Measurements from ENCODE around the gene CAMK2B. TPM values are rescaled to one million over a fixed set of nuclear protein-coding genes. Genes with fewer than 3 reads are reported as not detected.

Gene CAMK2B
- total RNA-seq, 1 experiment from 2014 or later, result 2.4 TPM

- no peak overlapping the region for H3K27ac ChIP-seq
- H3K36me3 ChIP-seq, result no peaks in the 10 kb centered on the region
- H3K4me3 ChIP-seq, result no peak overlapping the region
- H3K27me3 ChIP-seq, result peaks cover 53% of the 10 kb centered on the region
- H3K9me3 ChIP-seq (replicated peaks), result no peaks in the 10 kb centered on the region
- H3K4me1 ChIP-seq, result no peaks in the 10 kb centered on the region
- peak in 1 of 2 experiments; percentile 3 for DNase-seq
These were observed 44.2 kb downstream of the CAMK2B start for GRCh38 chr7:44280993-44281721.

- DNase-seq, result no peak
- peaks cover 52% of the 10 kb centered on the region for H3K27me3 ChIP-seq
These were observed 44.8 kb downstream of the CAMK2B start for GRCh38 chr7:44280636-44280992.

GRCh38 chr7:44279731-44280505, 45.5 kb downstream of the CAMK2B start:
- Histone ChIP-seq H3K4me1 (no peaks in the 10 kb centered on the region; the same call in 1 of the 2 replicates), H3K36me3 (no peaks in the 10 kb centered on the region), H3K27me3 (peaks cover 54% of the 10 kb centered on the region), H3K27ac (no peak overlapping the region), H3K4me3 (no peak overlapping the region), H3K9me3 (replicated peaks) (no peaks in the 10 kb centered on the region)
- DNase-seq, result peak in 1 of 2 experiments; percentile 1

More at GRCh38 chr7:44280636-44280992, 44.8 kb downstream of the CAMK2B start:
- H3K36me3 ChIP-seq, result no peaks in the 10 kb centered on the region
- H3K4me3 ChIP-seq, result no peak overlapping the region
- no peak overlapping the region for H3K27ac ChIP-seq
- no peaks in the 10 kb centered on the region; the same call in 1 of the 2 replicates for H3K4me1 ChIP-seq
- H3K9me3 ChIP-seq (replicated peaks), result no peaks in the 10 kb centered on the region

- no peaks in the 10 kb centered on the region; the same call in 1 of the 2 replicates for H3K4me1 ChIP-seq
- peaks cover 56% of the 10 kb centered on the region for H3K27me3 ChIP-seq
- DNase-seq, result peak in 1 of 2 experiments; percentile 1
- H3K9me3 ChIP-seq (replicated peaks), result no peaks in the 10 kb centered on the region
- H3K36me3 ChIP-seq, result no peaks in the 10 kb centered on the region
- no peak overlapping the region for H3K27ac ChIP-seq
- no peak overlapping the region for H3K4me3 ChIP-seq
These were observed 46.1 kb downstream of the CAMK2B start for GRCh38 chr7:44279286-44279685.

- peak in 1 of 2 experiments; percentile 2 for DNase-seq
These were observed 46.8 kb downstream of the CAMK2B start for GRCh38 chr7:44278451-44279161.

GRCh38 chr7:44277851-44278250, 47.5 kb downstream of the CAMK2B start:
- Histone ChIP-seq H3K9me3 (replicated peaks) (no peaks in the 10 kb centered on the region), H3K4me3 (no peak overlapping the region), H3K4me1 (no peaks in the 10 kb centered on the region; the same call in 1 of the 2 replicates), H3K27me3 (peaks cover 59% of the 10 kb centered on the region), H3K36me3 (no peaks in the 10 kb centered on the region), H3K27ac (no peak overlapping the region)
- peak in 1 of 2 experiments; percentile 34 for DNase-seq

More at GRCh38 chr7:44278451-44279161, 46.8 kb downstream of the CAMK2B start:
- Histone ChIP-seq H3K27ac (no peak overlapping the region), H3K4me1 (no peaks in the 10 kb centered on the region; the same call in 1 of the 2 replicates), H3K4me3 (no peak overlapping the region), H3K27me3 (peaks cover 58% of the 10 kb centered on the region), H3K36me3 (no peaks in the 10 kb centered on the region), H3K9me3 (replicated peaks) (no peaks in the 10 kb centered on the region)

GRCh38 chr7:44277391-44277790, 48.0 kb downstream of the CAMK2B start:
- no peak overlapping the region for H3K27ac ChIP-seq
- peaks cover 59% of the 10 kb centered on the region for H3K27me3 ChIP-seq
- no peaks in the 10 kb centered on the region; the same call in 1 of the 2 replicates for H3K4me1 ChIP-seq
- H3K9me3 ChIP-seq (replicated peaks), result no peaks in the 10 kb centered on the region
- no peaks in the 10 kb centered on the region for H3K36me3 ChIP-seq
- DNase-seq, result no peak
- H3K4me3 ChIP-seq, result no peak overlapping the region

GRCh38 chr7:44276571-44277221, 48.7 kb downstream of the CAMK2B start:
- H3K27ac ChIP-seq, result no peak overlapping the region
- peaks cover 61% of the 10 kb centered on the region for H3K27me3 ChIP-seq
- no peak overlapping the region for H3K4me3 ChIP-seq
- no peaks in the 10 kb centered on the region for H3K36me3 ChIP-seq
- H3K9me3 ChIP-seq (replicated peaks), result no peaks in the 10 kb centered on the region
- no peak for DNase-seq
- no peaks in the 10 kb centered on the region; the same call in 1 of the 2 replicates for H3K4me1 ChIP-seq

GRCh38 chr7:44275957-44276570, 49.3 kb downstream of the CAMK2B start:
- no peak overlapping the region for H3K27ac ChIP-seq
- DNase-seq, result peak; percentile 66 to 69
- peaks cover 63% of the 10 kb centered on the region for H3K27me3 ChIP-seq
- peak overlapping the region; percentile 36 for H3K4me3 ChIP-seq
- no peaks in the 10 kb centered on the region for H3K36me3 ChIP-seq
- H3K9me3 ChIP-seq (replicated peaks), result no peaks in the 10 kb centered on the region
- no peaks in the 10 kb centered on the region; the same call in 1 of the 2 replicates for H3K4me1 ChIP-seq

- DNase-seq, result no peak
- H3K27ac ChIP-seq, result no peak overlapping the region
- no peaks in the 10 kb centered on the region for H3K9me3 ChIP-seq (replicated peaks)
- H3K4me3 ChIP-seq, result no peak overlapping the region
- no peaks in the 10 kb centered on the region; the same call in 1 of the 2 replicates for H3K4me1 ChIP-seq
- peaks cover 55% of the 10 kb centered on the region for H3K27me3 ChIP-seq
- H3K36me3 ChIP-seq, result no peaks in the 10 kb centered on the region
These were observed 50.2 kb downstream of the CAMK2B start for GRCh38 chr7:44275146-44275545.

- Histone ChIP-seq H3K4me3 (no peak overlapping the region), H3K36me3 (no peaks in the 10 kb centered on the region), H3K4me1 (no peaks in the 10 kb centered on the region; the same call in 1 of the 2 replicates), H3K9me3 (replicated peaks) (no peaks in the 10 kb centered on the region), H3K27me3 (peaks cover 52% of the 10 kb centered on the region), H3K27ac (no peak overlapping the region)
- no peak for DNase-seq
These were observed 50.8 kb downstream of the CAMK2B start for GRCh38 chr7:44274623-44274975.

GRCh38 chr7:44273681-44274622, 51.4 kb downstream of the CAMK2B start:
- H3K27me3 ChIP-seq, result peaks cover 51% of the 10 kb centered on the region
- no peak for DNase-seq
- H3K27ac ChIP-seq, result no peak overlapping the region
- no peaks in the 10 kb centered on the region for H3K36me3 ChIP-seq
- H3K9me3 ChIP-seq (replicated peaks), result no peaks in the 10 kb centered on the region
- no peaks in the 10 kb centered on the region; the same call in 1 of the 2 replicates for H3K4me1 ChIP-seq
- H3K4me3 ChIP-seq, result no peak overlapping the region

GRCh38 chr7:44272981-44273380, 52.4 kb downstream of the CAMK2B start:
- no peaks in the 10 kb centered on the region for H3K36me3 ChIP-seq
- H3K27me3 ChIP-seq, result peaks cover 55% of the 10 kb centered on the region
- no peaks in the 10 kb centered on the region; the same call in 1 of the 2 replicates for H3K4me1 ChIP-seq
- H3K9me3 ChIP-seq (replicated peaks), result no peaks in the 10 kb centered on the region
- H3K27ac ChIP-seq, result no peak overlapping the region
- no peak overlapping the region for H3K4me3 ChIP-seq
- no peak for DNase-seq

All from SJCRH30 (cell line).